Peyer's patch (tissue), 4 donors: ENCODE results near the gene GPRIN3. TPM values are rescaled to one million over a fixed set of nuclear protein-coding genes. Genes with fewer than 3 reads are reported as not detected.

Experiments used
- DNase-seq, 3 donors: peaks; one replicate each; pipeline ENCODE4 v3.0.0-alpha.2; 2017 to 2019
- H3K27ac ChIP-seq, 4 donors: fragments of 200-600 bp; sonication (generic); one replicate each; pipeline ENCODE4 v1.5.1; 2016 to 2019
- H3K27me3 ChIP-seq, 2 donors: fragments of 200-600 bp; sonication (generic); one replicate each; pipeline ENCODE4 v1.5.1; 2019
- H3K36me3 ChIP-seq, 3 donors: fragments of 200-600 bp; sonication (generic); one replicate each; pipeline ENCODE4 v1.5.1; 2016 to 2019
- H3K4me1 ChIP-seq, 4 donors: fragments of 200-600 bp; sonication (generic); one replicate each; pipeline ENCODE4 v1.5.1; 2016 to 2019
- H3K4me3 ChIP-seq, 4 donors: fragments of 200-600 bp; sonication (generic); 1 replicate in 3 of 4; 2 replicates in 1 of 4; pipeline ENCODE4 v1.5.1; 2016 to 2019; ENCODE audit warnings: mild to moderate bottlenecking in 1 of 4
- H3K9me3 ChIP-seq, 4 donors: fragments of 200-600 bp; sonication (generic); one replicate each; pipeline ENCODE4 v1.5.1; 2016 to 2019; ENCODE audit warnings: mild to moderate bottlenecking in 1 of 4
- CTCF ChIP-seq, 6 experiments: fragments of 450-650 bp in 4 of 6; fragments of 200-600 bp in 2 of 6; sonication (generic) in 1 of 6; IDR thresholded peaks; one replicate each; pipeline ENCODE4 v1.5.1; 2017 to 2019; ENCODE audit warnings: antibody characterized with exemption in 6 of 6, mild to moderate bottlenecking in 3 of 6, moderate library complexity in 1 of 6
- POLR2A ChIP-seq, 2 donors: fragments of 450-650 bp; IDR thresholded peaks; one replicate each; pipeline ENCODE4 v1.5.1; 2017; ENCODE audit warnings: antibody characterized with exemption in 2 of 2, mild to moderate bottlenecking in 2 of 2, moderate library complexity in 2 of 2
- total RNA-seq, 4 donors: library from RNA; depleted of rRNA; stranded (reverse); fragments of >200 nt; gene quantifications; one replicate each; pipeline ENCODE4 v1.1.0, GENCODE V29; 2016

The GPRIN3 gene
- total RNA-seq, 4 donors from 2014 or later, result 13.1 to 26.8 (median 17.8) TPM

DNA sequence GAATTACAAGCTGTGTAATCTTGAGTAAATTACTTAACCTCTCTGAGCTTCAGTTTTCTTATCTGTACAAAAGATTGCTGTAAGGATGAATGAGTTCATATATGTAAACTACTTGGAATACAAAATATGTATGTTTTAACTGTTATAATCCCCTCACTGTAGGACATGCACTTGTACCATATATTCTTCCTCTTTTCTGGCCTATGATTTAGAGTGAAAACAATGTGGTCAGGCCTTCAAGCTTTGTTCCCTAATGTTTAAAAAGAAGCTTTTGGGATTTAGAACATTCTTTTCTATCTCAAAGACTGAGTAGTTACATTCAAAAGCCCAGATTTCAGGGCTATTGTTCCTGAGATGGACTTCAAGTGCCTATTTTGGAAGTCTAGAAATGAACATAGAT lies 26.7 kb upstream of the GPRIN3 start:
- no peaks in the 10 kb centered on the region for H3K36me3 ChIP-seq
- H3K4me1 ChIP-seq, result no peaks in the 10 kb centered on the region
- DNase-seq, result no peak
- TF ChIP-seq CTCF (IDR thresholded peaks at IDR 0.05) (no peak), POLR2A (IDR thresholded peaks at IDR 0.05) (no peak)
- H3K4me3 ChIP-seq, result no peak overlapping the region
- no peaks in the 10 kb centered on the region for H3K27me3 ChIP-seq
- H3K9me3 ChIP-seq, result no peaks in the 10 kb centered on the region
- no peak overlapping the region for H3K27ac ChIP-seq

DNA sequence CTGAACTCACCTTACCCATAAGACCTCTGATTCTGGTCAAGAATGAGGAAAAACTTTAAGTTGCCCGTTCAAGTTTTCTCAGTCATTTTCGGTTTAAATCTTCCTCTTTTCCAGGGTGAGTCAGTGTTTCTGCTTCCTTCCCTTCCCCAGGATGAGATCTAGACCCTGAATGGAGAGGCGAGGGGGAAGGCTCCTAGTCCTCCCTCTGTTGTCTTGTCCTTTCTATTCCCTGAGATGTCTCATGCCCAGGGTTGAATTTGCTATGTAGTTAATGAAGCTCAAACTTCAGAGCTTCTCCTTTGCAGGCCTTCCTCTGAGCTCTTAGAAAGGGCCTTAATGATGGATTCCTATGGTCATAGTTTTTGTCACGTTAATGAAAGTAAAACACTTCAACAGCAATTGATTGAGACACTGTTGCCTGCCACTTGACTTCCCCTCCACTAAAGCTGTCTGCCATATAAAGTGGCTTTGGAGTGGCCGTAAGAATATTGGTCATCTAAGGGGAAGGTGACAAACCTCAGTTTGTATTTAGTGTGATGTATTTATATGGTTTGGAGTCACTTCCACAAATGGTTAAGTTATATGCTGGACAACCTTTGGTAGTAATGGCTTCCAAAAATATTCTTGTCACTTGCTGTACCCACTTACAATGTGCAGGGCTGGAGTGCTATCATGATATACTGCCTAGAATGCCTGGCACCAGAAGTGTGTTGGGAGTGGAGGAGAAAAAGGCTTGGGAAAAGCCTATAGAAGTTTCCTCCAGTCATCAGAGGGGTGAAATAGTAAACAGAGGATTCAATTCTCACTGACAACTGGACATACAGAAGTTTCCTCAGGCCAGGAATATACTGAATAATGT lies 24.3 kb upstream of the GPRIN3 start:
- Histone ChIP-seq H3K36me3 (no peaks in the 10 kb centered on the region), H3K9me3 (no peaks in the 10 kb centered on the region), H3K4me1 (no peaks in the 10 kb centered on the region), H3K27me3 (no peaks in the 10 kb centered on the region), H3K27ac (no peak overlapping the region), H3K4me3 (no peak overlapping the region)
- TF ChIP-seq POLR2A (IDR thresholded peaks at IDR 0.05) (no peak), CTCF (IDR thresholded peaks at IDR 0.05) (no peak)
- no peak for DNase-seq

- TF ChIP-seq POLR2A (IDR thresholded peaks at IDR 0.05) (no peak), CTCF (IDR thresholded peaks at IDR 0.05) (no peak)
- DNase-seq, result no peak
- H3K36me3 ChIP-seq, result no peaks in the 10 kb centered on the region
- no peaks in the 10 kb centered on the region for H3K9me3 ChIP-seq
- H3K27me3 ChIP-seq, result no peaks in the 10 kb centered on the region
- no peaks in the 10 kb centered on the region for H3K4me1 ChIP-seq
- no peak overlapping the region for H3K27ac ChIP-seq
- H3K4me3 ChIP-seq, result no peak overlapping the region
Observed at GRCh38 chr4:89331197-89331596, 23.6 kb upstream of the GPRIN3 start.

DNA sequence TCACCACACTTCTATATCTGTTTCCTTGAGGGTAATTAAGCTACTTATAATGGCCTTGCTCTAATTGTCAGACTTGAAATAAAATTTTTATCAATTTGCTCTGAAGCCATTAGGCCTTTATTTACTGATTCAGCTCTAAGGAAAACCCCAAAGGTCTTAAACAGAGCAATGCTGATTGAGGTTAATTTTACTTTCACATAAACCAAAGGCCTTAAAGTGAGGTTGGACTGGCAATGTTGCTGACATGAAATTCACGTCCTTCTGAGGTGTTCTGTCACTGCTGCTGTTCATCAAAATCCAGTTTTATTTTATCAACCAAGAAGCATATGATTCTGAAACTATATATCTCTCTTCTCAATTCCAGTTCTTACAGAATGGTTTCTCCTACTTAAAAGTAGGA lies 21.7 kb upstream of the GPRIN3 start:
- Histone ChIP-seq H3K9me3 (no peaks in the 10 kb centered on the region), H3K4me3 (no peak overlapping the region), H3K27me3 (no peaks in the 10 kb centered on the region), H3K27ac (no peak overlapping the region), H3K36me3 (no peaks in the 10 kb centered on the region), H3K4me1 (no peaks in the 10 kb centered on the region)
- TF ChIP-seq CTCF (IDR thresholded peaks at IDR 0.05), result no peak
- no peak for TF ChIP-seq POLR2A (IDR thresholded peaks at IDR 0.05)
- DNase-seq, result no peak

DNA sequence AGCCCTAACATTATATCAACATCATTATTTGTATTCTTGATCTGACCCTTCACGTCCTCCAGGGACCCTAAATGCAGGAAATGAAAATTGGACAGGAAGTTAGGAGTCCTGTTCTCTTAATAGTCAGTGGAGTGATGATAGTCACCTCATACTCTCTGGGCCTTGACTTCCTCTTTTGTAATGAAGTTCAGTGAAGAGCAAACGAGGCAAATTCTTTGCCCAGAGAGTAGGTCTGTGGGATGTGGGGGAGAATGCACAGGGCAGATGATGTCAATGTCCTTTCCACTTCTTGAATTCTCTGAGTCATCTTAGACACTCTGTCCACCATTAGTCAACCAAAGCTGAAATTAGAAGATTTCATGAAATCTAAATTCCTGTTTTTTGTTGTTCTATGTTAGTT lies 17.1 kb upstream of the GPRIN3 start:
- no peak overlapping the region for H3K4me3 ChIP-seq
- no peaks in the 10 kb centered on the region for H3K36me3 ChIP-seq
- H3K27me3 ChIP-seq, result no peaks in the 10 kb centered on the region
- H3K4me1 ChIP-seq, result no peaks in the 10 kb centered on the region
- DNase-seq, result peak in 1 of 3 donors; percentile 22
- H3K27ac ChIP-seq, result no peak overlapping the region
- no peaks in the 10 kb centered on the region for H3K9me3 ChIP-seq
- TF ChIP-seq POLR2A (IDR thresholded peaks at IDR 0.05) (no peak), CTCF (IDR thresholded peaks at IDR 0.05) (no peak)
